ENCODE data around the gene HPGD.

The HPGD gene

GRCh38 chr4:174474457-174475075, 47.7 kb downstream of the HPGD start:
- no peak for DNase-seq (ENCODE audit: low spot score)

GRCh38 chr4:174467107-174467506, 55.2 kb downstream of the HPGD start:
- no peak for DNase-seq (ENCODE audit: low spot score)

GRCh38 chr4:174464949-174465348, 57.3 kb downstream of the HPGD start:
- DNase-seq (ENCODE audit: low spot score) = no peak

GRCh38 chr4:174461466-174462106, 60.7 kb downstream of the HPGD start:
- DNase-seq (ENCODE audit: low spot score) = no peak

- DNase-seq (ENCODE audit: low spot score) = no peak
Observed at GRCh38 chr4:174460684-174461083, 61.6 kb downstream of the HPGD start.

- DNase-seq (ENCODE audit: low spot score) = no peak
Observed at GRCh38 chr4:174457468-174457867, 64.8 kb downstream of the HPGD start.

- no peak for DNase-seq (ENCODE audit: low spot score)
Observed at GRCh38 chr4:174454815-174455473, 67.3 kb downstream of the HPGD start.

- no peak for DNase-seq (ENCODE audit: low spot score)
Observed at GRCh38 chr4:174451718-174452296, 70.5 kb downstream of the HPGD start.

- no peak for DNase-seq (ENCODE audit: low spot score)
Observed at GRCh38 chr4:174450786-174451125, 71.5 kb downstream of the HPGD start.

- no peak for DNase-seq (ENCODE audit: low spot score)
Observed at GRCh38 chr4:174449944-174450785, 72.1 kb downstream of the HPGD start.

GRCh38 chr4:174449152-174449551, 73.1 kb downstream of the HPGD start:
- no peak for DNase-seq (ENCODE audit: low spot score)

- DNase-seq (ENCODE audit: low spot score) = no peak
Observed at GRCh38 chr4:174444390-174444789, 77.9 kb downstream of the HPGD start.

All from activated CD4-positive, alpha-beta T cell treated with anti-CD3 and anti-CD28 coated beads, Interleukin-2, Interleukin-4, amounts not matched to agents 100 ng/mL and 50 ng/mL, durations not matched to agents 16 hours and 8 hours (primary cell).